ENCODE results near the gene SATB2. TPM values are rescaled to one million over a fixed set of nuclear protein-coding genes. Genes with fewer than 3 reads are reported as not detected.

SATB2 gene
- total RNA-seq, 1 experiment from 2014 or later, result 22.1 TPM

DNA sequence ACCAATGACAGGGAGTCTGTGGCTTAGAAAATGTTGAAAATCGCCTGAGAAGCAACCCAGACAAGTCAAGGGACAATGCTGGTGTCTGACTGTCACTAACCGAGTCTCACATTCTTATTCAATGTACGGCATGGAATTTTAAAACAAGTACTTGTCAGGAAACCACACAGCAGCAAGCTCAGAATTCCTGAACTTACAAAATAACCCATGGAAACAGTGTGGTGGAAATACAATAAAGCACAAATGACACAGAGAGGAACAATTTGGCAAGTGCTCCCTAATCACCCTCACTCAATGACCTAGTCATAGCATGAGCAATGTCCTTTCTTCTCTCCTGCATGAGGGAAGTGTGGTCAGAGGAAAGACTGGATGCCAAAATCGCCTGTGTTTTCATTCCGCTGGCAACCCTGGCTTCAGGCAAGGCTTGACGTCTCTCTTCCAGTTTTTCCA lies 154.0 kb downstream of the SATB2 start:
- ChIA-PET POLR2A (no interaction called here), CTCF (no interaction called here)
- peak overlapping the region; percentile 27; the same call in 1 of the 2 replicates for H3K27ac Mint-ChIP-seq
- peaks cover 8% of the 10 kb centered on the region; the same call in 1 of the 2 replicates for H3K4me1 Mint-ChIP-seq
- H3K36me3 Mint-ChIP-seq, result peaks cover 17% of the 10 kb centered on the region
- H3K9me3 Mint-ChIP-seq, result no peaks in the 10 kb centered on the region
- DNase-seq (ENCODE audit: low spot score), result no peak
- no peak; the same call in 1 of the 2 replicates for ATAC-seq
- TF ChIP-seq, protein P1, sequence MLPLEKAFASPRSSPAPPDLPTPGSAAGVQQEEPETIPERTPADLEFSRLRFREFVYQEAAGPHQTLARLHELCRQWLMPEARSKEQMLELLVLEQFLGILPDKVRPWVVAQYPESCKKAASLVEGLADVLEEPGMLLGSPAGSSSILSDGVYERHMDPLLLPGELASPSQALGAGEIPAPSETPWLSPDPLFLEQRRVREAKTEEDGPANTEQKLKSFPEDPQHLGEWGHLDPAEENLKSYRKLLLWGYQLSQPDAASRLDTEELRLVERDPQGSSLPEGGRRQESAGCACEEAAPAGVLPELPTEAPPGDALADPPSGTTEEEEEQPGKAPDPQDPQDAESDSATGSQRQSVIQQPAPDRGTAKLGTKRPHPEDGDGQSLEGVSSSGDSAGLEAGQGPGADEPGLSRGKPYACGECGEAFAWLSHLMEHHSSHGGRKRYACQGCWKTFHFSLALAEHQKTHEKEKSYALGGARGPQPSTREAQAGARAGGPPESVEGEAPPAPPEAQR (CRISPR knock-in tag; IDR thresholded peaks at IDR 0.05), result no peak
- TF ChIP-seq IRF1 (CRISPR knock-in tag; IDR thresholded peaks at IDR 0.05) (no peak), TCF7 (CRISPR knock-in tag; IDR thresholded peaks at IDR 0.05; ENCODE audit: low read depth) (no peak), ZNF121 (CRISPR knock-in tag; IDR thresholded peaks at IDR 0.05) (no peak), FOXJ3 (CRISPR knock-in tag; IDR thresholded peaks at IDR 0.05; ENCODE audit: borderline replicate concordance) (no peak), ZNF138 (CRISPR knock-in tag; conservative IDR thresholded peaks at IDR 0.05) (no peak), JAZF1 (CRISPR knock-in tag; IDR thresholded peaks at IDR 0.05) (no peak), MYBL2 (CRISPR knock-in tag; IDR thresholded peaks at IDR 0.05) (no peak), NFATC4 (CRISPR knock-in tag; IDR thresholded peaks at IDR 0.05) (no peak), HMGA2 (CRISPR knock-in tag; IDR thresholded peaks at IDR 0.05) (no peak)
- TF ChIP-seq, protein P2, sequence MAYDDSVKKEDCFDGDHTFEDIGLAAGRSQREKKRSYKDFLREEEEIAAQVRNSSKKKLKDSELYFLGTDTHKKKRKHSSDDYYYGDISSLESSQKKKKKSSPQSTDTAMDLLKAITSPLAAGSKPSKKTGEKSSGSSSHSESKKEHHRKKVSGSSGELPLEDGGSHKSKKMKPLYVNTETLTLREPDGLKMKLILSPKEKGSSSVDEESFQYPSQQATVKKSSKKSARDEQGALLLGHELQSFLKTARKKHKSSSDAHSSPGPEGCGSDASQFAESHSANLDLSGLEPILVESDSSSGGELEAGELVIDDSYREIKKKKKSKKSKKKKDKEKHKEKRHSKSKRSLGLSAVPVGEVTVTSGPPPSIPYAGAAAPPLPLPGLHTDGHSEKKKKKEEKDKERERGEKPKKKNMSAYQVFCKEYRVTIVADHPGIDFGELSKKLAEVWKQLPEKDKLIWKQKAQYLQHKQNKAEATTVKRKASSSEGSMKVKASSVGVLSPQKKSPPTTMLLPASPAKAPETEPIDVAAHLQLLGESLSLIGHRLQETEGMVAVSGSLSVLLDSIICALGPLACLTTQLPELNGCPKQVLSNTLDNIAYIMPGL (CRISPR knock-in tag; IDR thresholded peaks at IDR 0.05), result no peak
- TF ChIP-seq, protein P3, sequence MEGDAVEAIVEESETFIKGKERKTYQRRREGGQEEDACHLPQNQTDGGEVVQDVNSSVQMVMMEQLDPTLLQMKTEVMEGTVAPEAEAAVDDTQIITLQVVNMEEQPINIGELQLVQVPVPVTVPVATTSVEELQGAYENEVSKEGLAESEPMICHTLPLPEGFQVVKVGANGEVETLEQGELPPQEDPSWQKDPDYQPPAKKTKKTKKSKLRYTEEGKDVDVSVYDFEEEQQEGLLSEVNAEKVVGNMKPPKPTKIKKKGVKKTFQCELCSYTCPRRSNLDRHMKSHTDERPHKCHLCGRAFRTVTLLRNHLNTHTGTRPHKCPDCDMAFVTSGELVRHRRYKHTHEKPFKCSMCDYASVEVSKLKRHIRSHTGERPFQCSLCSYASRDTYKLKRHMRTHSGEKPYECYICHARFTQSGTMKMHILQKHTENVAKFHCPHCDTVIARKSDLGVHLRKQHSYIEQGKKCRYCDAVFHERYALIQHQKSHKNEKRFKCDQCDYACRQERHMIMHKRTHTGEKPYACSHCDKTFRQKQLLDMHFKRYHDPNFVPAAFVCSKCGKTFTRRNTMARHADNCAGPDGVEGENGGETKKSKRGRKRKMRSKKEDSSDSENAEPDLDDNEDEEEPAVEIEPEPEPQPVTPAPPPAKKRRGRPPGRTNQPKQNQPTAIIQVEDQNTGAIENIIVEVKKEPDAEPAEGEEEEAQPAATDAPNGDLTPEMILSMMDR (IDR thresholded peaks at IDR 0.05), result no peak
- H3K27me3 Mint-ChIP-seq (ENCODE audit: low read depth), result no peaks in the 10 kb centered on the region
- no peak overlapping the region for H3K4me3 Mint-ChIP-seq

- Mint-ChIP-seq H3K9me3 (no peaks in the 10 kb centered on the region), H3K27me3 (ENCODE audit: low read depth) (no peaks in the 10 kb centered on the region), H3K27ac (peak overlapping the region; percentile 6; the same call in 1 of the 2 replicates), H3K4me1 (peaks cover 8% of the 10 kb centered on the region; the same call in 1 of the 2 replicates), H3K36me3 (peaks cover 17% of the 10 kb centered on the region), H3K4me3 (no peak overlapping the region)
- TF ChIP-seq ZNF232 (CRISPR knock-in tag; IDR thresholded peaks at IDR 0.05) (no peak), GABPB1 (CRISPR knock-in tag; IDR thresholded peaks at IDR 0.05) (no peak), MXD4 (CRISPR knock-in tag; IDR thresholded peaks at IDR 0.05; ENCODE audit: borderline replicate concordance) (no peak), CREB1 (CRISPR knock-in tag; IDR thresholded peaks at IDR 0.05) (no peak), ZNF263 (CRISPR knock-in tag; IDR thresholded peaks at IDR 0.05; ENCODE audit: low read depth) (no peak), IRF2 (CRISPR knock-in tag; IDR thresholded peaks at IDR 0.05; ENCODE audit: borderline replicate concordance, low read depth) (no peak), ETV6 (CRISPR knock-in tag; IDR thresholded peaks at IDR 0.05) (no peak), FOXJ3 (CRISPR knock-in tag; IDR thresholded peaks at IDR 0.05; ENCODE audit: borderline replicate concordance) (no peak), IRF1 (CRISPR knock-in tag; IDR thresholded peaks at IDR 0.05) (no peak), JAZF1 (CRISPR knock-in tag; IDR thresholded peaks at IDR 0.05) (no peak), ZMAT4 (CRISPR knock-in tag; IDR thresholded peaks at IDR 0.05) (no peak), NR1H2 (CRISPR knock-in tag; IDR thresholded peaks at IDR 0.05) (no peak), FOXP1 (CRISPR knock-in tag; IDR thresholded peaks at IDR 0.05; ENCODE audit: borderline replicate concordance) (no peak), PREB (CRISPR knock-in tag; IDR thresholded peaks at IDR 0.05; ENCODE audit: borderline replicate concordance) (no peak), CREM (CRISPR knock-in tag; IDR thresholded peaks at IDR 0.05) (no peak)
- TF ChIP-seq, protein P4, sequence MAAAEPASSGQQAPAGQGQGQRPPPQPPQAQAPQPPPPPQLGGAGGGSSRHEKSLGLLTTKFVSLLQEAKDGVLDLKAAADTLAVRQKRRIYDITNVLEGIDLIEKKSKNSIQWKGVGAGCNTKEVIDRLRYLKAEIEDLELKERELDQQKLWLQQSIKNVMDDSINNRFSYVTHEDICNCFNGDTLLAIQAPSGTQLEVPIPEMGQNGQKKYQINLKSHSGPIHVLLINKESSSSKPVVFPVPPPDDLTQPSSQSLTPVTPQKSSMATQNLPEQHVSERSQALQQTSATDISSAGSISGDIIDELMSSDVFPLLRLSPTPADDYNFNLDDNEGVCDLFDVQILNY (CRISPR knock-in tag; IDR thresholded peaks at IDR 0.05), result no peak
- POLR2A ChIA-PET, result no interaction called here
- DNase-seq (ENCODE audit: low spot score), result no peak
- CTCF ChIA-PET, result no interaction called here
- ATAC-seq, result no peak
Measured at GRCh38 chr2:199302851-199303250, 154.9 kb downstream of the SATB2 start.

Data from WTC11 (cell line).